Measurements from ENCODE around the gene DLEU7.

The DLEU7 gene

DNA sequence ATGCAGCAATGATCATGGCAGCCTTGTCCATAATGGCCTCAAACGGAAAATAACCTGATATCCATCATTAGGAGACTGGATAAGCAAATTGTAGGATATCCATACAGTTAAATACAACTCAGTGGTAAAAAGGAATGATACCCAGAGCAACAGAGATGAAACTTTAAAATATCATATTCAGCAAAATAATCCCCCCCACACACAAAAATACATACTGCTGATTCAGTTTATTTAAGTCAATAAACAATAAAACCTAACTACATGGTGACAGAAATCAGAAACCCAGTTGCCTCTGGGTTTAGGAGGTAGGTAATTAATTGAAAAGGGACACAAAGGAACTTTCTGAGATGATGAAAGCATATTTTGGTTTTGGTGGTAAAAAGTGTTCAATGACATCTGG is 27.9 kb upstream of the DLEU7 start:
- TF ChIP-seq, protein P1, sequence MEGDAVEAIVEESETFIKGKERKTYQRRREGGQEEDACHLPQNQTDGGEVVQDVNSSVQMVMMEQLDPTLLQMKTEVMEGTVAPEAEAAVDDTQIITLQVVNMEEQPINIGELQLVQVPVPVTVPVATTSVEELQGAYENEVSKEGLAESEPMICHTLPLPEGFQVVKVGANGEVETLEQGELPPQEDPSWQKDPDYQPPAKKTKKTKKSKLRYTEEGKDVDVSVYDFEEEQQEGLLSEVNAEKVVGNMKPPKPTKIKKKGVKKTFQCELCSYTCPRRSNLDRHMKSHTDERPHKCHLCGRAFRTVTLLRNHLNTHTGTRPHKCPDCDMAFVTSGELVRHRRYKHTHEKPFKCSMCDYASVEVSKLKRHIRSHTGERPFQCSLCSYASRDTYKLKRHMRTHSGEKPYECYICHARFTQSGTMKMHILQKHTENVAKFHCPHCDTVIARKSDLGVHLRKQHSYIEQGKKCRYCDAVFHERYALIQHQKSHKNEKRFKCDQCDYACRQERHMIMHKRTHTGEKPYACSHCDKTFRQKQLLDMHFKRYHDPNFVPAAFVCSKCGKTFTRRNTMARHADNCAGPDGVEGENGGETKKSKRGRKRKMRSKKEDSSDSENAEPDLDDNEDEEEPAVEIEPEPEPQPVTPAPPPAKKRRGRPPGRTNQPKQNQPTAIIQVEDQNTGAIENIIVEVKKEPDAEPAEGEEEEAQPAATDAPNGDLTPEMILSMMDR (IDR thresholded peaks at IDR 0.05), result no peak
- DNase-seq, result no peak
- Histone ChIP-seq H3K4me3 (no peak overlapping the region), H3K4me1 (no peaks in the 10 kb centered on the region), H3K27ac (no peak overlapping the region), H3K27me3 (no peaks in the 10 kb centered on the region), H3K9me3 (no peaks in the 10 kb centered on the region), H3K36me3 (no peaks in the 10 kb centered on the region)
- intact Hi-C loops (cut with DNase I; ENCODE audit: low total_unique reads), result no loop called here

DNA sequence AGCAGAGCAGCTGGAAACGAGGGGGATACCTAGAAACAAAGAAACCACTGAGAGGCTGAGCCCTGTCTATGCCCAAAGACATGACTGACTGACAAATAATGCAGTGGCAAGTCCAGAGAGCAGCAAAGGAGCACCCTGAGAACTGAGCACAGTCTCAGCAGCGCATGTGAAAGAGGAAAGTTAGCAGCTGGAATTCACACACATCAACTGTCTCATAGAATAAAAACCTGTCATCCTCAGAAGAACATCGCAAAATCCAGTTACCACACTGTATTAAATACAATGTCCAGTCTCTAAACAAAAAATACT is 24.1 kb upstream of the DLEU7 start:
- H3K9me3 ChIP-seq, result no peaks in the 10 kb centered on the region
- H3K4me1 ChIP-seq, result no peaks in the 10 kb centered on the region
- intact Hi-C loops (cut with DNase I; ENCODE audit: low total_unique reads), result no loop called here
- no peak overlapping the region for H3K4me3 ChIP-seq
- H3K36me3 ChIP-seq, result no peaks in the 10 kb centered on the region
- TF ChIP-seq, protein P1 (IDR thresholded peaks at IDR 0.05), result no peak
- H3K27ac ChIP-seq, result no peak overlapping the region
- H3K27me3 ChIP-seq, result no peaks in the 10 kb centered on the region
- DNase-seq, result no peak

DNA sequence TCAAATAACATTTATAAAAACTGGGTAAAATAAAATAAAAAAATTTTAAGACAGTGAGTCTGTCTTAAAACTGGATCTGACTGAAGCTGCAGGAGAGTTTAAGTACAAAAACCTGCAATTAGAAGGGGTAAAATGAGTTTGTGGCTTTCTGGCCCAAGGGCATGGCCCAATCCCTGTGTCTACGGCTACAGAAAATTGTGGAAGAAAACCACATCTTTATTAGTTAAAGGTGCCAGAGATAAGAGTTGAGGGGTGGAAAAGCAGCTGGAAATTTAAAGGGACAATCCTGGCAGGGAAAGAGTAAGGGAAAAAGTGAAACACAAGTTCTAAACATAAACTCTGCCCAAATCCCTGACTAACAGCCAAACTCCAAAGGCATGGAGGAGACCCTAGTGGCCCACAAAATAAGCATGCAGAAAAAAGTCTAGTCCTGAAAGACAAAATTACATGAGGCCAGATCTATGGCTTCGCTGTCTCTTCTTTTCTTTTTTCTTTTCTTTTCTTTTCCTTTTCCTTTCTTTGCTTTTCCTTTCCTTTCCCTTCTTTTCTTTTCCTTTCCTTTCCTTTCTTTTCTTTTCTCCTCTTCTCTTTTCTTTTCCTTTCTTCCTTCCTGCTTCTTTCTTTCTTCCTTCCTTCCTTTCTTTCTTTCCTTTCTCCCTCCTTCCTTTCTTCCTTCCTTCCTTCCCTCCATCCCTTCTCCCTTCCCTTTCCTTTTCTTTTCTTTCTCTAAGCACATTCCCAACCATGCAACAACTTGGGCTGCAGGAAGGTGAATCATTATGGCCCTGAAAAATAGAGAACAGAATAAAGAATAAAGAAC is 23.5 kb upstream of the DLEU7 start:
- intact Hi-C loops (cut with DNase I; ENCODE audit: low total_unique reads), result no loop called here
- no peaks in the 10 kb centered on the region for H3K27me3 ChIP-seq

DNA sequence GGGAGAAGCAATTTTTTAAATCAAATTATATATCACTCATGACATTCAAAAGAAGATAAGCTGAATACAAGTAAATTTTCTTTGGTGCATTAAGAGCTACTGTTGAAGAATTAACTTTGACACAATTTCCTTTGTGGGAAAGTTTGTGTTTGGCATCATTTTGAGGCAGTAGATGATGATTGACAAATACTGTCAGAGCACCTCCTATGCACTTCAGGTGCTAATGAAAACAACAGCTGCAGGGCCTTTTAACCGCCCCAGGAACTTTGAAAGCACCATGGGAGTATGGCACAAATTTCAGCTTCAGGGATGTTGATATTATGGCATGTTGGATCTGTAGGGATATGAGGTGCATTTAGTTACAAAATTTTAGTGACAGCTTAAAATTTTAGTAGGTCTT is 21.0 kb upstream of the DLEU7 start:
- Histone ChIP-seq H3K36me3 (no peaks in the 10 kb centered on the region), H3K27ac (no peak overlapping the region), H3K9me3 (no peaks in the 10 kb centered on the region), H3K4me1 (no peaks in the 10 kb centered on the region), H3K27me3 (no peaks in the 10 kb centered on the region), H3K4me3 (no peak overlapping the region)
- intact Hi-C loops (cut with DNase I; ENCODE audit: low total_unique reads), result no loop called here
- TF ChIP-seq, protein P1 (IDR thresholded peaks at IDR 0.05), result no peak
- DNase-seq, result no peak

More for the DNA sequence above, 23.5 kb upstream of the DLEU7 start:
- H3K27ac ChIP-seq, result no peak overlapping the region
- H3K4me1 ChIP-seq, result no peaks in the 10 kb centered on the region
- DNase-seq, result no peak
- no peaks in the 10 kb centered on the region for H3K36me3 ChIP-seq
- no peak overlapping the region for H3K4me3 ChIP-seq
- TF ChIP-seq, protein P1 (IDR thresholded peaks at IDR 0.05), result no peak
- H3K9me3 ChIP-seq, result no peaks in the 10 kb centered on the region

DNA sequence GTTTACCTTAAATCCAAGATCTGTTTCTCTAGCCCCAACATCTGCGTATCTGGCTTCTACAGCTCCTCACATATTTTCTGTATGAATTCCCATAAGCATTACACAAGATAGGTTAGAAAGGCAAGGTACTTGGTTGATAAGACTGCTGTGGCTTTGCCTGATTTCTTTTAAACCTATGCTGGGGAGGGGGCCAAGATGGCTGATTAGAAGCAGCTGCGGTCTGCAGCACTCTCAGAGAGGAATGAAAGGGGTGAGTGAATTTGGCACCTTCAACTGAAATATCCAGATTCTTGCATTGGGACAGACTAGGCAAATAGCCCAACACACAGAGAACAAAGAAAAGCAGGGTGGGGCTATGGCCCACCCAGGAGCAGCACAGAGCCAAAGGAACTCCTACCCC is 12.2 kb upstream of the DLEU7 start:
- no peaks in the 10 kb centered on the region for H3K36me3 ChIP-seq
- DNase-seq, result no peak
- H3K4me3 ChIP-seq, result no peak overlapping the region
- peaks cover 0 to 8% of the 10 kb centered on the region in 2 donors for H3K27me3 ChIP-seq
- H3K4me1 ChIP-seq, result no peaks in the 10 kb centered on the region
- H3K9me3 ChIP-seq, result peaks cover 0 to 15% (median 0%) of the 10 kb centered on the region in 3 donors
- no peak overlapping the region for H3K27ac ChIP-seq
- TF ChIP-seq, protein P1 (IDR thresholded peaks at IDR 0.05), result no peak
- intact Hi-C loops (cut with DNase I; ENCODE audit: low total_unique reads), result no loop called here
